Dedifferentiated amniotic fluid mesenchymal stem cell (primary cell): ENCODE measurements around the gene AKR7A2.

ENCODE experiments used
- DNase-seq: peaks from one replicate; pipeline ENCODE4 v3.0.0-alpha.2; 2016; ENCODE audit errors: extremely low spot score

The AKR7A2 gene

DNA sequence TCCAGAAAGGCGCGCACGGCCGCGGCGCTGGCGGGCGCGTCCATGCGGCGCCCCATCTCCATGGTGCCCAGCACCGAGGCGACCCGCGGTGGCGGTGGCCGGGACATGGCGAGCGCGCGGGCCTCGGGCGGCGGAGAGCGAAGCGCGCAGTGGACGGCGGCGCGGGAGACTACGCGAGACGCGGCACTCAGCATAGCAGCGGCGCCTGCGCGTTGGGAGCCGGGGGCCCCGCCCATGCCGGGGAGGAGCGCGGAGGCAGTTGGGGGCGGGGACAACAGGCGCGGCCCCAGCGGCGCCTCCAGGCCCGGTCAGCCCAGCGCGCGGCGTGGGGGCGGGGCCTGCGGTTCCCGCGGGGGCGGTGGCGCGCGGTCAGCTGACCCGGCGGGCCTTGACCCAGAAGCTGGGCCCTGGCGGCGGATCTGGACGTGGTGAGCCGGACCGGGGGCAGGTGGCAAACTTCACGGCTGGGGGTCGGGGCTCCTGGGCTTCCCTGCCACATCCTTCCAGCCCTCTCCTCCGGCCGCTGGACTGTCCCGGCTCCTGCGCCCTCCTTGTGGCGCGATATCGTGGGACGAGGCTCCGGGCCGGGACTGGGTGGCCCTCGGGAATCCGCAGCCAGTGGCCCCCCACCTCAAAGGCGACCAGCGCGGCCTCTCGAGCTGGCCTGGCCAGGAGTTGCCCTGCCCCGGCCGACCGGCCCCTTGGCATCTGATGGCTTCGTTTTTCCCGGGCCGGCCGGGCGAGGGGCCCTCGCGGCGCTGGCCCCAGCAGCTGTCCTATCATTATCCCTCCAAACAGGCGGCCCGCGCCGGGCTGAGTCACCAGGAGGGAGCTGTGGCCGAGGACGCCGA, at the start of gene AKR7A2, which contains the start of gene SLC66A1:
Gene AKR7A2 (minus strand): TSS at position 214 of the 851 bp plus-strand sequence. CDS start 20 bp downstream, at position 194.
Gene SLC66A1 (plus strand): TSS at position 396 of the 851 bp plus-strand sequence. CDS start 5,352 bp downstream, outside the sequence.
- DNase-seq = peak; percentile 87

- no peak for DNase-seq
Measured at GRCh38 chr1:19360843-19361610, 49.1 kb upstream of the AKR7A2 start.

DNA sequence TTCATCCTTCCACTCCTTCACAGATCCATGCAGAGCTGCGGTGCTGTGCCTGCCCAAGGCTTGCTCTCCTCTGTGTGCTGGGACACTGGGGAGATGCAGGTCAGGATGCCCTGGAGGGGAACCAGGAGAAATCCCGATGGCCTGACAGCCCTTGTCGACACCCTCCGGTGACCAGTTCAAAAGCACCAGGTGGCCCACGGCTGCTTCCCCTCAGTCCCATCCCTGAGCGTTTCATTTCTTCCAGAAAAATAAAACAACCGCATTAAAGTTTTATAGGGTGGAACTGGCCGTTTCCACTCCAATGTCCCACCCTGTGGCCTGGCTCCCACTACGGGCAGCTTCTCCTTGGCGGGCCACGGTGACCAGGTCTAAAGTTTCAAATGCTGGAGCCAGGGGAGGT, 48.5 kb upstream of the AKR7A2 start:
- DNase-seq = no peak

- no peak for DNase-seq
Measured at GRCh38 chr1:19360016-19360415, 48.1 kb upstream of the AKR7A2 start.

DNA sequence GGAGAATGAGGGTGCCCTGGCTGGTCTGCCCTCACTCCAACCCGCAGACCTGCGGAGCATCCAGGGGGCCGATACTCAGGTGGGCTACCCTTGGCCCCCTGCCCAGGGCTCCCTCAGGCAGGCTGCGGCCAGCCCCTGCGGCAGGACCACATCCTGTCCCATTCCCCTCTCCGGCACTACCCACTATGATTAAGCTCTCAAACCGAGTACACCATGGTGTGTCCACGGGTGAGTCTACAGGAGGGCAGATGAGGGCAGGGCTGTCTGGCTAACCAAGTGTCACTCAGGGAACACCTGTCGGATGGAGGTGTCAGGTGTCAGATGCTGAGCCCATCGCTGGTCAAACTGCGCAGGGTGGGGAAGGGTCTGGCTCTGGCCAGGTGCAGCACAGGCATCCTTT, 47.4 kb upstream of the AKR7A2 start:
- no peak for DNase-seq

DNA sequence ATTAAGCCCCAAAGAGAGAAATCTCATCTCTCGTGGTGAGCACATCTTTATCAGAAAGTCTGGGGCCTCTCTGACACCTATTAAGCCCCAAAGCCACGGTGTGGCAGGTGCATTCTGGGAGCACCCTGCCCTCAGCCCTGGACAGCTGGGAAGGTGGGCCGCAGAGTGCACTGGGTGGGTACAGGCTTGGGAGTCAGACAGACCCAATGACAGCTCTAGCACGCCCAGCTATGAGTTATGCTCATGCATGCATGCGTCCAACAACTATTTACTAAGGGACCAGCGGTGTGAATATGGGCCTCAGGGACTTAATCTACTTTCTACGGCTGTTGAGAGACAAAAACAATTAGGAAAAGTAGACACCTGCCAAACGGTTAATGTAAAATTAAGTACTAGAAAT, 46.8 kb upstream of the AKR7A2 start:
- no peak for DNase-seq

GRCh38 chr1:19357299-19357986, 45.5 kb upstream of the AKR7A2 start:
- DNase-seq = no peak

- no peak for DNase-seq
Measured at GRCh38 chr1:19356266-19356665, 44.3 kb upstream of the AKR7A2 start.

- DNase-seq = no peak
Measured at GRCh38 chr1:19354531-19354981, 42.6 kb upstream of the AKR7A2 start.

GRCh38 chr1:19353596-19353995, 41.7 kb upstream of the AKR7A2 start:
- DNase-seq = no peak

DNA sequence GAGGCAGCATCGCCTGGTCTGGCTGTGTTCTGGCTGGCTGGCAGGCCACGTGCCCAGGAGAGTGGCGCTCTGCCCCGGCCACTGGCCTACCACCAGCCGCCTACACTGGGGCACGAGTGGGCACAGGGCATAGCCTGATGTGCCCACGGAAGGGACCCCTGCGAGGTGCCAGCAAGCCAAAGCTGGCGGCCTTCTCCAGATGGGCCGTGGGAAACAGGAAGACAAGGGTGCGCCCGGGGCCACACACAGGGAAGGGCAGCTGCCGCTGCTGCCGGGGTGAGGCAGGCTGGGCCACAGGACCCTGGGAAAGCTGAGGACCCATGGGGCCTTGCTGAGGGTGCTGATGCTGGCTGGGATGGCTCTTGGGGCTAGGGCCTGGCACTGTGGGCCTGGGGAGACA, 40.9 kb upstream of the AKR7A2 start:
- no peak for DNase-seq

- DNase-seq = no peak
Measured at GRCh38 chr1:19351873-19352272, 39.9 kb upstream of the AKR7A2 start.

GRCh38 chr1:19350566-19350965, 38.6 kb upstream of the AKR7A2 start:
- DNase-seq = no peak

GRCh38 chr1:19349999-19350398, 38.1 kb upstream of the AKR7A2 start:
- DNase-seq = no peak

GRCh38 chr1:19348441-19349198, 36.7 kb upstream of the AKR7A2 start:
- DNase-seq = no peak

DNA sequence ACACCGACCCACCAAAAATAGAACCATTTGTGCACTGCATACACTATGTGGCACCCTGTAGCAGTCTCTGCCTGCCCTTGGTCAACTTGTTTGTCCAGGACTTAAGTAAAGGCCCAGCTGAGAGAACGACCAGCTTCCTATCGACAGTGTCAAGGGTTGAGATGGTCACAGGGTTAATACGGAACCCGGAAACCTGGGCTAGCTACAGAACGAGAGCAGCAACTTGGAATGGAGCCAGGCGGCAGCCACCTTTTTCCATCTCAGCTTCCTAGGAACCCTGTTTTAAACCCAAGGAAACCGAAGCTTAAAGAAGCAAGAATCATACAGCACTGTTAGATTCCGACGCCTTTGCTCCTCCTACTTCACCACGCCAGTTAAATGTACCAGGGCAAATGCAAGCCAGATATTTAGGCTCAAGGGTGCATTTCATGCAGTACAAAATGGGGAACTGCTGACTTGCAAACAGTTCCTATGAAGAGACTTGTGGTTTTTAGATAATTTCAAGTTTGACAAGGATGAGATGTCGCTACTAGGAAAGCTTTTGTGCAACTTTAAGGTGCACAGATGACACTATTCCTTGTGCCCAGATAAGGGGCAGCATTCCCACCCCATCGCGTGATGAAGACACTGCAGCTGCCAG, 35.7 kb upstream of the AKR7A2 start:
- no peak for DNase-seq

- DNase-seq = no peak
Measured at GRCh38 chr1:19346026-19346425, 34.1 kb upstream of the AKR7A2 start.

- no peak for DNase-seq
Measured at GRCh38 chr1:19345391-19345790, 33.4 kb upstream of the AKR7A2 start.

GRCh38 chr1:19344831-19345230, 32.9 kb upstream of the AKR7A2 start:
- no peak for DNase-seq

- no peak for DNase-seq
Measured at GRCh38 chr1:19344372-19344810, 32.4 kb upstream of the AKR7A2 start.
